OCI-LY1 (cell line): Measurements from ENCODE around the gene MYLIP.
"Not testable (repeated sequence)": the region's sequence is repeated elsewhere in the genome, so short reads cannot be mapped to it uniquely, and the experiment has no call there.

Source experiments
- H2AFZ ChIP-seq: fragments of 200-600 bp; sonication (generic), shearing (Covaris generic); 2 replicates; pipeline ENCODE4 v1.6.0; 2014; ENCODE audit warnings: antibody characterized with exemption, mild to moderate bottlenecking, low read length
- H3F3A ChIP-seq: fragments of 200-600 bp; sonication (generic), shearing (Covaris generic); 2 replicates; pipeline ENCODE4 v1.6.0; 2014; ENCODE audit warnings: mild to moderate bottlenecking, antibody characterized with exemption, low read length, moderate library complexity; ENCODE audit not compliant: insufficient read depth
- H3K27ac ChIP-seq: fragments of 200-600 bp; sonication (generic); 2 replicates; pipeline ENCODE4 v1.5.1; 2014; ENCODE audit warnings: low read length, mixed run types, mild to moderate bottlenecking, low read depth; ENCODE audit not compliant: poor library complexity, severe bottlenecking
- H3K27me3 ChIP-seq: fragments of 200-600 bp; sonication (generic); 2 replicates; pipeline ENCODE4 v1.6.0; 2014; ENCODE audit warnings: antibody characterized with exemption, mild to moderate bottlenecking, low read length, moderate library complexity; ENCODE audit not compliant: insufficient read depth
- H3K36me3 ChIP-seq: fragments of 200-600 bp; sonication (generic); 2 replicates; pipeline ENCODE4 v1.6.1; 2014; ENCODE audit warnings: mild to moderate bottlenecking, antibody characterized with exemption, low read length, moderate library complexity, mixed read lengths; ENCODE audit not compliant: insufficient read depth
- H3K4me1 ChIP-seq: fragments of 200-600 bp; sonication (generic); 2 replicates; pipeline ENCODE4 v1.5.1; 2014; ENCODE audit warnings: mild to moderate bottlenecking, low read length, moderate library complexity; ENCODE audit not compliant: insufficient read depth, severe bottlenecking
- H3K4me2 ChIP-seq: fragments of 200-600 bp; sonication (generic), shearing (Covaris generic); 2 replicates; pipeline ENCODE4 v1.6.1; 2014; ENCODE audit warnings: low read length
- H3K4me3 ChIP-seq: fragments of 200-600 bp; sonication (generic); 2 replicates; pipeline ENCODE4 v1.5.1; 2014; ENCODE audit warnings: low read length, low read depth, mild to moderate bottlenecking, mixed read lengths; ENCODE audit not compliant: poor library complexity, severe bottlenecking
- H3K79me2 ChIP-seq: fragments of 200-600 bp; shearing (Covaris generic); 2 replicates; pipeline ENCODE4 v1.6.1; 2016; ENCODE audit warnings: mixed run types, low read length, mixed read lengths; ENCODE audit not compliant: insufficient read depth
- H3K9ac ChIP-seq: fragments of 200-600 bp; sonication (generic), shearing (Covaris generic); 2 replicates; pipeline ENCODE4 v1.6.1; 2014; ENCODE audit warnings: mild to moderate bottlenecking, low read length, mixed read lengths
- H3K9me2 ChIP-seq: fragments of 200-600 bp; sonication (generic), shearing (Covaris generic); 2 replicates; pipeline ENCODE4 v1.6.1; 2014; ENCODE audit warnings: low read depth, mild to moderate bottlenecking, low read length, mixed read lengths
- H3K9me3 ChIP-seq: fragments of 200-600 bp; shearing (Covaris generic); 2 replicates; pipeline ENCODE4 v1.6.1; 2014; ENCODE audit warnings: low read length, mixed read lengths
- H4K20me1 ChIP-seq: fragments of 200-600 bp; sonication (generic), shearing (Covaris generic); 2 replicates; pipeline ENCODE4 v1.6.0; 2016; ENCODE audit warnings: mild to moderate bottlenecking, low read length; ENCODE audit not compliant: insufficient read depth
- EZH2 ChIP-seq: fragments of 200-600 bp; sonication (generic), shearing (Covaris generic); IDR thresholded peaks from 2 replicates; pipeline ENCODE4 v1.8.0; 2017; ENCODE audit warnings: borderline replicate concordance, mixed run types, mild to moderate bottlenecking, antibody characterized with exemption, low read length, moderate library complexity, mixed read lengths
- TF ChIP-seq, protein P1 (sequence below): fragments of 200-600 bp; sonication (generic), shearing (Covaris generic); IDR thresholded peaks from 2 replicates; pipeline ENCODE4 v1.5.1; 2017; ENCODE audit warnings: mild to moderate bottlenecking, antibody characterized with exemption, low read length, moderate library complexity, mixed read lengths

MYLIP gene

DNA sequence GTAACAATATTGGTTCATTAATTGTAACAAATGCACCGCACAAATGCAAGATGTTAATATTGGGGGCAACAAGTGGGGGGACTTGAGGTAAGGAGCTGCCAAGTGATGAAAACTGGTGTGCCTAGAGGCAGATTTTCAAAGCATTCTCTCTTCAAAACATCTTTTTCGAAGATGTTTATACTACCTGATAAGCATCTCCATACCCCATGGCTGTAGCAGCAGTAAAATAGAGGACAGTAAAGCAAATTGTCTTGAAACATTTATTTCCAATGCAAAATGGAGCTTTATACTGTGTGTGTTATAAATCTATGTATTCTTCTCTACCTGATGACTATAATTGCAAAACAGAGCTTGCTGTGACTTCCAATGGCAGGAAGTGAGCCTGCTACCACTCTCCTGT, 42.5 kb downstream of the MYLIP start:
- H3K4me2 ChIP-seq: no peak overlapping the region
- H3K27ac ChIP-seq: no peak overlapping the region
- H3K4me3 ChIP-seq: no peak overlapping the region
- peaks cover 7% of the 10 kb centered on the region for H3K4me1 ChIP-seq
- no peaks in the 10 kb centered on the region for H3K9me2 ChIP-seq
- H3K9me3 ChIP-seq: no peaks in the 10 kb centered on the region
- H3K79me2 ChIP-seq: no peaks in the 10 kb centered on the region
- no peaks in the 10 kb centered on the region for H3K27me3 ChIP-seq
- no peak overlapping the region for H3K9ac ChIP-seq
- no peaks in the 10 kb centered on the region; the same call in 1 of the 2 replicates for H3K36me3 ChIP-seq
- H2AFZ ChIP-seq: no peak overlapping the region
- H4K20me1 ChIP-seq: no peaks in the 10 kb centered on the region
- H3F3A ChIP-seq: no peaks in the 10 kb centered on the region
- TF ChIP-seq, protein P1, sequence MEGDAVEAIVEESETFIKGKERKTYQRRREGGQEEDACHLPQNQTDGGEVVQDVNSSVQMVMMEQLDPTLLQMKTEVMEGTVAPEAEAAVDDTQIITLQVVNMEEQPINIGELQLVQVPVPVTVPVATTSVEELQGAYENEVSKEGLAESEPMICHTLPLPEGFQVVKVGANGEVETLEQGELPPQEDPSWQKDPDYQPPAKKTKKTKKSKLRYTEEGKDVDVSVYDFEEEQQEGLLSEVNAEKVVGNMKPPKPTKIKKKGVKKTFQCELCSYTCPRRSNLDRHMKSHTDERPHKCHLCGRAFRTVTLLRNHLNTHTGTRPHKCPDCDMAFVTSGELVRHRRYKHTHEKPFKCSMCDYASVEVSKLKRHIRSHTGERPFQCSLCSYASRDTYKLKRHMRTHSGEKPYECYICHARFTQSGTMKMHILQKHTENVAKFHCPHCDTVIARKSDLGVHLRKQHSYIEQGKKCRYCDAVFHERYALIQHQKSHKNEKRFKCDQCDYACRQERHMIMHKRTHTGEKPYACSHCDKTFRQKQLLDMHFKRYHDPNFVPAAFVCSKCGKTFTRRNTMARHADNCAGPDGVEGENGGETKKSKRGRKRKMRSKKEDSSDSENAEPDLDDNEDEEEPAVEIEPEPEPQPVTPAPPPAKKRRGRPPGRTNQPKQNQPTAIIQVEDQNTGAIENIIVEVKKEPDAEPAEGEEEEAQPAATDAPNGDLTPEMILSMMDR: no peak
- no peak for TF ChIP-seq EZH2

DNA sequence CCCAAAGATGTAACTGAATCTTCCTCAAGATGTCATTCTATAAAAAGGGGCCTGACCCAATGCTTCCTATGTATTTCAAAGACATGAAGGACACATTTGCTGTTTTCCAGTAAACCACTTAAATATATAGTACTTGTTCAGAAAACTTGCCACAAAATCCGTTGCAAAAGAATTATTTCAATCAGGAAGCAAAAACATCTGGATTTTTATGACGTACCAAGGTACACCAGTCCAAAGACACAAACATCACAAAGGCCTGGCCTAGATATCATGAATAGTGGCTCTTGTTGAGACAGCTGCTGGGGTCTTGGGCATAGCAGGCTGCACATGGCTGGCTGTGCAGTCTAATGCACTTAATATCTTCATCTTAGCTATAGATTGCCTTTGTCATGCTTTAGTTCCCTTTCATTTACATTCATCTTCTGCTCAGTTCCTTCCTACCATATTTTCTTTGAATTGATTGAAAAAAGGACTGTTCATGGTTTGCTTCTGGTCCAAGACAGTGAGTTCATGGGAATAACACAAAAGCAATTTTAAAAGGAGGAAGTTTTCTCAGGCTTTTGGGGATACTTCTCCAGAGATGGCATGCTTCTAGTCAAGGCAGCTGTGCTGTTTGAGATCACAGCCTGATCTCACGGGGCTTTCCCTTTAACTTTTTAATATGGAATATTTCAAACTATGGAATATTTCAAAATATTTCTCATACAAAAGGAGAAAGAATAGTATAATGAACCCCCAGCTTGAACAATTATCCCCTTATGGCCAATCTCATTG, 44.5 kb downstream of the MYLIP start:
- no peaks in the 10 kb centered on the region for H3K9me3 ChIP-seq
- no peaks in the 10 kb centered on the region for H3K79me2 ChIP-seq
- H3K36me3 ChIP-seq: no peaks in the 10 kb centered on the region; the same call in 1 of the 2 replicates
- H4K20me1 ChIP-seq: no peaks in the 10 kb centered on the region
- no peak for TF ChIP-seq EZH2
- TF ChIP-seq, protein P1: no peak
- no peak overlapping the region for H3K27ac ChIP-seq
- H3K27me3 ChIP-seq: no peaks in the 10 kb centered on the region
- no peak overlapping the region for H2AFZ ChIP-seq
- no peaks in the 10 kb centered on the region for H3F3A ChIP-seq
- H3K9ac ChIP-seq: no peak overlapping the region
- no peak overlapping the region for H3K4me3 ChIP-seq
- H3K4me1 ChIP-seq: peaks cover 6% of the 10 kb centered on the region
- no peak overlapping the region for H3K4me2 ChIP-seq
- no peaks in the 10 kb centered on the region for H3K9me2 ChIP-seq

DNA sequence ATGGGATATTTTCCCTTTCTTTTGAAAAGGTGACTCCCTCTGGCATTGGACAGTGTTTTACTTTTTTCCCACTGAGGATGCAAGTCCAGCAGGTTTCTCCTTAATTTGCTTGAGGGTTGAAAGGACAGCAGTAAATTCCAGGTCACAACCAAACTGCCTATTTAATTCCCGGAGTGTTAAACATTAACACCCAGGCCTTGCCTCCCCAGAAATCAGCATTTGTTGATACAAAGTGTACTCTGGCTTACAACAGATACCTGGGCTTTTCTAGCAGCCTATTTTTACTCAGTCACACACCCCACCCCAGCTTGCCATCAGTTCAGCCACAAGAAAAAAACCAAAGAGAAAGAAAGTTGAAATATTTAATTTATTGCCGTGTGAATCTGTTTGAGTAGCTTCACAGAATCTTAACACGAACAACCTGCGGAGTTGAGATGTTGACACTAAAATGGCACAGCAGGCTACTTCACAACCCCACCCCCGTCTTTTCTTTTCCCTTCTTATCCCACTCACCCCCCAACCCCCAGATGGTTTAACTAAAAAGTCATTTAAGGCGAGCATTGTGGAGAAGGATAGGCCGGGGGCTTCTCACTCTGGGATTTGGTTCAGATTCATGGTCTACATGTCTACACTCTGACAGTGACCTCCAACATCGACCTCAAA, 45.7 kb downstream of the MYLIP start:
- H3K79me2 ChIP-seq: no peaks in the 10 kb centered on the region
- H3K9ac ChIP-seq: no peak overlapping the region
- no peak overlapping the region for H3K4me3 ChIP-seq
- H3K36me3 ChIP-seq: no peaks in the 10 kb centered on the region; the same call in 1 of the 2 replicates
- TF ChIP-seq, protein P1: no peak
- H3K4me1 ChIP-seq: no peaks in the 10 kb centered on the region
- no peaks in the 10 kb centered on the region for H3F3A ChIP-seq
- no peaks in the 10 kb centered on the region for H4K20me1 ChIP-seq
- H3K9me3 ChIP-seq: no peaks in the 10 kb centered on the region
- H2AFZ ChIP-seq: no peak overlapping the region
- no peaks in the 10 kb centered on the region for H3K27me3 ChIP-seq
- H3K9me2 ChIP-seq: no peaks in the 10 kb centered on the region
- no peak overlapping the region for H3K27ac ChIP-seq
- H3K4me2 ChIP-seq: no peak overlapping the region

DNA sequence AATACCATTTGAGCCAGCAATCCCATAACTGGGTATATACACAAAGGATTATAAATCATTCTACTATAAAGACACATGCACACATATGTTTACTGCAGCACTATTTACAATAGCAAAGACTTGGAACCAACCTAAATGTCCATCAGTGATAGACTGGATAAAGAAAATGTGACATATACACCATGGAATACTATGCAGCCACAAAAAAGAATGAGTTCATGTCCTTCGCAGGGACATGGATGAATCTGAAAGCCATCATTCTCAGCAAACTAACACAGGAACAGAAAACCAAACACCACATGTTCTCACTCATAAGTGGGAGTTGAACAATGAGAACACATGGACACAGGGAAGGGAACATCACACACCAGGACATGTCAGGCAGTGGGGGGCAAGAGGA, 47.7 kb downstream of the MYLIP start:
- H3K27me3 ChIP-seq, H4K20me1 ChIP-seq, H3K9me3 ChIP-seq, H3K79me2 ChIP-seq, H3K36me3 ChIP-seq, H3K27ac ChIP-seq, H3F3A ChIP-seq, H3K9ac ChIP-seq, H3K9me2 ChIP-seq, H2AFZ ChIP-seq, H3K4me3 ChIP-seq, H3K4me2 ChIP-seq, H3K4me1 ChIP-seq: not testable (repeated sequence)
